ENCODE measurements around the gene DCTN3.

Gene DCTN3

GRCh38 chr9:34659592-34660253 is 39.4 kb upstream of the DCTN3 start:
- TF ChIP-seq CTCF (IDR thresholded peaks at IDR 0.05; ENCODE audit: borderline replicate concordance, insufficient read depth, low read depth, low read length), result no peak

GRCh38 chr9:34658461-34658860 is 38.2 kb upstream of the DCTN3 start:
- no peak for TF ChIP-seq CTCF (IDR thresholded peaks at IDR 0.05; ENCODE audit: borderline replicate concordance, insufficient read depth, low read depth, low read length)
- no peak overlapping the region for H3K4me3 ChIP-seq (ENCODE audit: low read depth, low read length)

More at GRCh38 chr9:34659592-34660253, 39.4 kb upstream of the DCTN3 start:
- no peak overlapping the region for H3K4me3 ChIP-seq (ENCODE audit: low read depth, low read length)

- H3K4me3 ChIP-seq (ENCODE audit: low read depth, low read length), result no peak overlapping the region
- TF ChIP-seq CTCF (IDR thresholded peaks at IDR 0.05; ENCODE audit: borderline replicate concordance, insufficient read depth, low read depth, low read length), result no peak
These were observed 36.7 kb upstream of the DCTN3 start for GRCh38 chr9:34656992-34657391.

DNA sequence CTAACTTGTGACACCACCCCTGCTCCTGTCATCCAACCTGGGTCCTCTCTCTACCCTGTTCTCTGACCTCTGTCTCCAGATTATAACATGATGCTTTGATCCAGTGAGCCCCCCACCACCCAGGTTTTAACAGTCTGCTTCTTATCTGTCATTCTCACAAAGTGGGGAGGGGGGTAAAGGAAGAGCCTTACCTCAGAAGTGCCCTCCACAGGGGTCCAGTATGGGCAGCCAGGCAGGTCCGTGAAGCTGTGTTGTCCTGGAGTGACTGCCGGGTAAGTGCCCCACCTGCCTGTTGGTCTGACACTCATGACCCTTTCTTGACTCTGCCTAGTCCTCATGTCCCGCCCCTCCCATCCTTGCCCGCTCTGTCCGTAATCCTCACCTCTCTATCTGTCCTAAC is 35.1 kb upstream of the DCTN3 start:
- no peak overlapping the region for H3K4me3 ChIP-seq (ENCODE audit: low read depth, low read length)
- TF ChIP-seq CTCF (IDR thresholded peaks at IDR 0.05; ENCODE audit: borderline replicate concordance, insufficient read depth, low read depth, low read length), result no peak

GRCh38 chr9:34654323-34655051 is 34.2 kb upstream of the DCTN3 start:
- no peak for TF ChIP-seq CTCF (IDR thresholded peaks at IDR 0.05; ENCODE audit: borderline replicate concordance, insufficient read depth, low read depth, low read length)
- no peak overlapping the region for H3K4me3 ChIP-seq (ENCODE audit: low read depth, low read length)

GRCh38 chr9:34653151-34654072 is 33.1 kb upstream of the DCTN3 start:
- H3K4me3 ChIP-seq (ENCODE audit: low read depth, low read length), result no peak overlapping the region
- TF ChIP-seq CTCF (IDR thresholded peaks at IDR 0.05; ENCODE audit: borderline replicate concordance, insufficient read depth, low read depth, low read length), result no peak

All from GM12875 (cell line).